ENCODE data around the gene PCDH15.

GRCh38 chr10:54576541-54576940, 224.5 kb downstream of the PCDH15 start:
- TF ChIP-seq ZBTB7A (IDR thresholded peaks at IDR 0.05; ENCODE audit: borderline replicate concordance, control insufficient read depth, low read depth, low read length) (no peak), MAZ (CRISPR knock-in tag; conservative IDR thresholded peaks at IDR 0.05 in 1 of 2, IDR thresholded peaks at IDR 0.05 in 1 of 2) (no peak), HIVEP1 (CRISPR knock-in tag; IDR thresholded peaks at IDR 0.05) (no peak), SNRNP70 (optimal IDR thresholded peaks at IDR 0.05; ENCODE audit: low read depth, low read length) (no peak), NR1H2 (CRISPR knock-in tag; IDR thresholded peaks at IDR 0.05) (no peak), YY1 (IDR thresholded peaks at IDR 0.05; ENCODE audit: borderline replicate concordance in 1 of 3, control insufficient read depth in 1 of 3, extremely low read depth in 1 of 3, insufficient read depth in 3 of 3, insufficient read length in 1 of 3, insufficient replicate concordance in 2 of 3, low read depth in 1 of 3, low read length in 2 of 3) (no peak), FOSL1 (tag; conservative IDR thresholded peaks at IDR 0.05) (no peak), GTF2A2 (tag; IDR thresholded peaks at IDR 0.05) (no peak)

Measured in K562 (cell line).